HepG2 (cell line): ENCODE data around the gene ENO1. TPM values are rescaled to one million over a fixed set of nuclear protein-coding genes. Genes with fewer than 3 reads are reported as not detected.

Experiments
- ATAC-seq: fragments of 200-7000 bp; cut with Tn5 transposase; 3 replicates; pipeline ENCODE4 v1.9.1; 2020; ENCODE audit warnings: mild to moderate bottlenecking, moderate library complexity
- BruUV-seq: library from RNA; stranded (reverse); fragments of 400-500 nt; replicated peaks from 2 replicates; lab custom pipeline; 2021; lab: Mats Ljungman, UMichigan
- CTCF ChIA-PET: fragments of 300-600 bp; formaldehyde crosslinking; extraction: SDS; loops from one replicate; lab custom pipeline; 2021; ENCODE audit warnings: low total read pairs, inconsistent platforms, low intra/inter-chr PET ratio; lab: Yijun Ruan, JAX
- POLR2A ChIA-PET: fragments of 350-600 bp; sonication (Branson Sonifier 250); formaldehyde crosslinking; loops from one replicate; lab custom pipeline; 2020; ENCODE audit warnings: antibody characterized with exemption, inconsistent platforms; lab: Yijun Ruan, JAX
- DNase-seq: peaks from one replicate; pipeline ENCODE4 v3.0.0-alpha.2; 2015; ENCODE audit warnings: low spot score
- FAIRE-seq: peaks from 3 replicates; lab custom pipeline; 2011; peaks lifted over from hg19 to GRCh38; lab: Jason Lieb, UNC
- H2AFZ ChIP-seq: one replicate; pipeline ENCODE4 v1.6.1; 2011; ENCODE audit warnings: low read length, inconsistent platforms
- H3K27ac ChIP-seq: fragments of 300-600 bp; 3 replicates; pipeline ENCODE4 v1.8.0; 2011; ENCODE audit warnings: mixed run types, mild to moderate bottlenecking, mixed read lengths, low read length, inconsistent platforms; ENCODE audit not compliant: insufficient read depth; ENCODE audit errors: extremely low read length
- H3K27me3 ChIP-seq, 2 experiments: fragments of 200-600 bp in 1 of 2; 2 replicates in 1 of 2; 3 replicates in 1 of 2; pipeline versions ENCODE4 v1.6.0 to v1.8.0; 2011; ENCODE audit warnings: low read length in 2 of 2, mild to moderate bottlenecking in 2 of 2, moderate library complexity in 2 of 2, inconsistent platforms in 1 of 2; ENCODE audit not compliant: insufficient read depth in 2 of 2, control insufficient read depth in 1 of 2
- H3K36me3 ChIP-seq, 2 experiments: fragments of 200-600 bp in 1 of 2; replicated peaks in 1 of 2; 2 replicates in 1 of 2; 3 replicates in 1 of 2; pipeline versions ENCODE4 v1.5.1 to v1.8.0; 2011; ENCODE audit warnings: low read length in 2 of 2, inconsistent platforms in 1 of 2; ENCODE audit not compliant: insufficient read depth in 2 of 2, control insufficient read depth in 1 of 2
- H3K4me1 ChIP-seq: 2 replicates; pipeline ENCODE4 v1.5.1; 2012; ENCODE audit warnings: low read length, inconsistent platforms; ENCODE audit not compliant: insufficient read depth
- H3K4me2 ChIP-seq: 2 replicates; pipeline ENCODE4 v1.6.0; 2011; ENCODE audit warnings: low read depth, low read length, inconsistent platforms
- H3K4me3 ChIP-seq, 3 experiments: fragments of 200-600 bp in 1 of 3; sonication (generic), shearing (Covaris generic) in 1 of 3; replicated peaks in 1 of 3; 2 replicates each; pipeline ENCODE4 v1.5.1; 2011 to 2016; ENCODE audit warnings: low read length in 3 of 3, inconsistent platforms in 2 of 3, low read depth in 2 of 3, mild to moderate bottlenecking in 2 of 3, control low read depth in 1 of 3, mixed read lengths in 1 of 3; ENCODE audit not compliant: insufficient read depth in 1 of 3
- H3K79me2 ChIP-seq: one replicate; pipeline ENCODE4 v1.6.1; 2011; ENCODE audit warnings: low read length, inconsistent platforms; ENCODE audit not compliant: insufficient read depth
- H3K9ac ChIP-seq: 2 replicates; pipeline ENCODE4 v1.6.0; 2011; ENCODE audit warnings: mild to moderate bottlenecking, low read depth, low read length, inconsistent platforms; ENCODE audit not compliant: insufficient read depth
- H3K9me3 ChIP-seq: 2 replicates; pipeline ENCODE4 v1.5.1; 2012; ENCODE audit warnings: mild to moderate bottlenecking, low read length
- H4K20me1 ChIP-seq: 2 replicates; pipeline ENCODE4 v1.6.0; 2011; ENCODE audit warnings: inconsistent platforms, mild to moderate bottlenecking, low read length, moderate library complexity; ENCODE audit not compliant: insufficient read depth
- AHDC1 ChIP-seq: sonication (generic); formaldehyde crosslinking; IDR thresholded peaks from 2 replicates; pipeline ENCODE4 v1.5.1; 2020; ENCODE audit warnings: mild to moderate bottlenecking, missing genetic modification reagents, borderline replicate concordance
- BRCA1 ChIP-seq: sonication (generic); formaldehyde crosslinking; IDR thresholded peaks from 2 replicates; pipeline ENCODE4 v1.4.0; 2020; ENCODE audit warnings: missing genetic modification reagents
- GTF2F1 ChIP-seq: fragments of 150-350 bp; IDR thresholded peaks from 2 replicates; pipeline ENCODE4 v1.6.1; 2014; ENCODE audit warnings: low read length
- HCFC1 ChIP-seq: fragments of 150-350 bp; IDR thresholded peaks from 2 replicates; pipeline ENCODE4 v1.6.1; 2014; ENCODE audit warnings: low read depth, low read length
- KAT2B ChIP-seq: fragments of 150-350 bp; IDR thresholded peaks from 2 replicates; pipeline ENCODE4 v1.6.1; 2014; ENCODE audit warnings: low read depth, low read length, borderline replicate concordance
- NFIB ChIP-seq: sonication (generic); formaldehyde crosslinking; IDR thresholded peaks from 2 replicates; pipeline ENCODE4 v1.9.0; 2021; ENCODE audit warnings: missing genetic modification reagents, mild to moderate bottlenecking, borderline replicate concordance
- SRSF1 ChIP-seq: fragments of 200-400 bp; formaldehyde crosslinking; optimal IDR thresholded peaks from 2 replicates; pipeline ENCODE3; 2017; ENCODE audit warnings: mild to moderate bottlenecking, low read depth, low read length, moderate library complexity
- ZNF709 ChIP-seq: sonication (generic); formaldehyde crosslinking; IDR thresholded peaks from 2 replicates; pipeline ENCODE4 v1.5.0; 2020; ENCODE audit warnings: mild to moderate bottlenecking, missing genetic modification reagents
- ZSCAN21 ChIP-seq: sonication (generic); formaldehyde crosslinking; IDR thresholded peaks from 2 replicates; pipeline ENCODE4 v1.8.0; 2022; ENCODE audit warnings: mild to moderate bottlenecking, missing genetic modification reagents, moderate library complexity, borderline replicate concordance
- WGBS: methylation state at CpG from one replicate; pipeline ENCODE4 v1.1.6; 2017; ENCODE audit warnings: low lambda C conversion rate; 5-methylcytosine and 5-hydroxymethylcytosine counted together
- in situ Hi-C: cut with HindIII; loops from 2 replicates; pipeline ENCODE4 v1.10.0; 2017; ENCODE audit warnings: low pct_unique_long_range_greater_than_20kb; ENCODE audit not compliant: extremely low pct_ligation_motif_present
- intact Hi-C: fragments of 100-400 bp; cut with micrococcal nuclease; formaldehyde crosslinking; loops from one replicate; pipeline ENCODE4 v1.10.0; 2022; ENCODE audit not compliant: unreplicated experiment
- polyA plus RNA-seq, 8 experiments: library from polyadenylated mRNA; depleted of rRNA in 3 of 8; stranded (reverse) in 7 of 8; unstranded in 1 of 8; fragments of >200 nt; fragmentation: Illumina TruSeq in 4 of 8; extraction: Trizol in 4 of 8; gene quantifications; 2 replicates each; pipeline versions ENCODE4 v1.2.1 to v1.2.3, GENCODE V29; 2011 to 2016; ENCODE audit warnings: low read depth in 4 of 8, missing spikeins in 1 of 8, mixed read lengths in 1 of 8; ENCODE audit not compliant: insufficient read depth in 1 of 8
- total RNA-seq, 5 experiments: library from RNA; depleted of rRNA; stranded (reverse); fragments of >200 nt; fragmentation: Illumina TruSeq; extraction: Trizol; gene quantifications; 2 replicates each; pipeline ENCODE4 v1.2.3, GENCODE V29; 2016; ENCODE audit warnings: low read depth in 1 of 5

The ENO1 gene
- total and polyA plus RNA-seq, 2 of the 13 experiments (the other 11 are each of a cell fraction or from before 2014, with no cell fraction given), result 1,559 to 3,103 TPM

- TF ChIP-seq AHDC1 (CRISPR knock-in tag), result no peak
- no peak for TF ChIP-seq NFIB (CRISPR knock-in tag)
- TF ChIP-seq ZNF709, result no peak
Measured at GRCh38 chr1:8892026-8892425, 13.5 kb upstream of the ENO1 start (continued).

GRCh38 chr1:8891401-8891800, 12.9 kb upstream of the ENO1 start:
- Histone ChIP-seq H3K9ac (no peak overlapping the region), H3K27me3 (no peaks in the 10 kb centered on the region), H3K4me3 (no peak overlapping the region), H3K4me2 (peak overlapping the region; percentile 50; the same call in 1 of the 2 replicates), H4K20me1 (no peaks in the 10 kb centered on the region), H3K36me3 (no peaks in the 10 kb centered on the region), H3K4me1 (peaks cover 53% of the 10 kb centered on the region), H3K9me3 (no peaks in the 10 kb centered on the region), H3K79me2 (peaks cover 2% of the 10 kb centered on the region), H3K27ac (no peak overlapping the region)
- DNase-seq, result no peak
- ChIA-PET CTCF (no interaction called here), POLR2A (interaction anchor here (1.3 to 3.0 kb wide), 3 partner anchors 11 to 17 kb away, joined by 3 to 23 read pairs (median 7); partner anchors contain the start of gene ENO1)
- BruUV-seq, result no TSS peak
- ATAC-seq, result no peak
- intact Hi-C loops (no loop called here), in situ Hi-C loops (no loop called here)
- FAIRE-seq, result no peak
- 13% methylated on average over 3 of the region's 3 CpGs for WGBS
- no peak for TF ChIP-seq BRCA1
- TF ChIP-seq HCFC1, result no peak
- no peak for TF ChIP-seq KAT2B
- TF ChIP-seq ZSCAN21 (CRISPR knock-in tag), result no peak
- TF ChIP-seq GTF2F1, result no peak
- no peak for TF ChIP-seq SRSF1
- TF ChIP-seq, all 625 proteins: peak for 0
- peak overlapping the region; percentile 11 for H2AFZ ChIP-seq
